ENCODE measurements around the gene PARP4.
A peak's percentile ranks its signal among the peaks of the same experiment; 100 is the strongest.
"Not testable (repeated sequence)": the region's sequence is repeated elsewhere in the genome, so short reads cannot be mapped to it uniquely, and the experiment has no call there.

Gene PARP4

GRCh38 chr13:24505756-24506155 lies 6.8 kb downstream of the PARP4 start:
- Histone ChIP-seq H3K4me1 (ENCODE audit: control insufficient read depth in 1 of 2, insufficient read depth in 2 of 2, low read length in 2 of 2) (peaks cover 12% of the 10 kb centered on the region in 2 donors), H3K27me3 (ENCODE audit: control insufficient read depth in 1 of 2, insufficient read depth in 2 of 2, low read length in 2 of 2) (no peaks in the 10 kb centered on the region), H3K36me3 (ENCODE audit: control insufficient read depth in 1 of 2, insufficient read depth in 2 of 2, low read length in 2 of 2) (peaks cover 4 to 27% of the 10 kb centered on the region in 2 donors), H3K4me3 (ENCODE audit: low read depth in 1 of 2, low read length in 2 of 2) (no peak overlapping the region), H3K9ac (ENCODE audit: low read depth in 1 of 2, low read length in 2 of 2) (no peak overlapping the region), H3K27ac (ENCODE audit: low read depth, low read length) (no peak overlapping the region), H3K9me3 (ENCODE audit: control insufficient read depth in 1 of 2, low read length in 2 of 2) (no peaks in the 10 kb centered on the region)

DNA sequence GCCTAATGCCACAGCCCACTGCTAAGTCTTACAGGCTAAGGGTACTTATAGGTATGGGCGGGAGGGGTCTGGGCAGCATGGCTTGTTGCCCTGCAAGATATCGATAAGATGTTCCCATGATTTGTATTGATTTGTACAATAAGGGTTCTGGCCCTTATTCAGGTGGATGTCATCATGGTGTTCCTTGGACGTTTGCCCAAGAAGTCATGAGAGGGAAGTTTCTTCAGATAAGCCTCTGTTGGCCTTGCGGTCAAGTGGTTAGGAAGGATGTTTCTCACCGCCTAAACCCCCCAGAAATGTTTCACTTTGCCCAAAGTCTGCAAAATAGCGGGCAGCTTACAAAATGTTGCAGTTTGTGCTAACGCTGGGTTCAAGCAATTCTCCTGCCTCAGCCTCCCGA lies 7.3 kb downstream of the PARP4 start:
- peaks cover 10 to 13% of the 10 kb centered on the region in 2 donors for H3K4me1 ChIP-seq (ENCODE audit: control insufficient read depth in 1 of 2, insufficient read depth in 2 of 2, low read length in 2 of 2)
- H3K36me3 ChIP-seq (ENCODE audit: control insufficient read depth in 1 of 2, insufficient read depth in 2 of 2, low read length in 2 of 2) = peaks cover 4 to 30% of the 10 kb centered on the region in 2 donors
- H3K27ac ChIP-seq (ENCODE audit: low read depth, low read length) = no peak overlapping the region
- H3K27me3 ChIP-seq (ENCODE audit: control insufficient read depth in 1 of 2, insufficient read depth in 2 of 2, low read length in 2 of 2) = no peaks in the 10 kb centered on the region
- no peaks in the 10 kb centered on the region for H3K9me3 ChIP-seq (ENCODE audit: control insufficient read depth in 1 of 2, low read length in 2 of 2)
- H3K9ac ChIP-seq (ENCODE audit: low read depth in 1 of 2, low read length in 2 of 2) = no peak overlapping the region
- H3K4me3 ChIP-seq (ENCODE audit: low read depth in 1 of 2, low read length in 2 of 2) = no peak overlapping the region

DNA sequence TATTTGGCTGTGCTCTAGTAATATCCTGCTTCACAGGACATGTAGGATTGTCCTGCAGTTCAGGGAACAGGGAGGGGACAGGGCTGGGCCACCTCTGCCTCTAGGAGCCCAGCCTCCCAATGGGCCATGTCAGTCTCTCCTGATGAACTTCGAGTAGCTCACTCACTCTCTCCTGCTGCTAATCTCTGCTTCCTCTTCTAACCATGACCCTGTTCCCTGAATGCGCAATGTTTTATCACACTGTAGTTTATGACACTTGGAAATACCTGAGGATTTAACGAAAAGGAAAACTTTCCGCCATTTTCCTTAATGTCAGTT lies 9.2 kb downstream of the PARP4 start:
- H3K9me3 ChIP-seq (ENCODE audit: control insufficient read depth in 1 of 2, low read length in 2 of 2) = no peaks in the 10 kb centered on the region
- peaks cover 6 to 13% of the 10 kb centered on the region in 2 donors for H3K4me1 ChIP-seq (ENCODE audit: control insufficient read depth in 1 of 2, insufficient read depth in 2 of 2, low read length in 2 of 2)
- no peak overlapping the region for H3K27ac ChIP-seq (ENCODE audit: low read depth, low read length)
- H3K36me3 ChIP-seq (ENCODE audit: control insufficient read depth in 1 of 2, insufficient read depth in 2 of 2, low read length in 2 of 2) = peaks cover 5 to 36% of the 10 kb centered on the region in 2 donors
- H3K9ac ChIP-seq (ENCODE audit: low read depth in 1 of 2, low read length in 2 of 2) = no peak overlapping the region
- H3K4me3 ChIP-seq (ENCODE audit: low read depth in 1 of 2, low read length in 2 of 2) = peak overlapping the region in 1 of 2 donors; percentile 12
- H3K27me3 ChIP-seq (ENCODE audit: control insufficient read depth in 1 of 2, insufficient read depth in 2 of 2, low read length in 2 of 2) = no peaks in the 10 kb centered on the region

GRCh38 chr13:24502533-24503378 lies 9.8 kb downstream of the PARP4 start:
- H3K27ac ChIP-seq (ENCODE audit: low read depth, low read length) = peak overlapping the region; percentile 43
- H3K4me3 ChIP-seq (ENCODE audit: low read depth in 1 of 2, low read length in 2 of 2) = peak overlapping the region in 1 of 2 donors; percentile 12
- no peaks in the 10 kb centered on the region for H3K9me3 ChIP-seq (ENCODE audit: control insufficient read depth in 1 of 2, low read length in 2 of 2)
- H3K4me1 ChIP-seq (ENCODE audit: control insufficient read depth in 1 of 2, insufficient read depth in 2 of 2, low read length in 2 of 2) = peaks cover 6 to 13% of the 10 kb centered on the region in 2 donors
- no peaks in the 10 kb centered on the region for H3K27me3 ChIP-seq (ENCODE audit: control insufficient read depth in 1 of 2, insufficient read depth in 2 of 2, low read length in 2 of 2)
- peaks cover 6 to 41% of the 10 kb centered on the region in 2 donors for H3K36me3 ChIP-seq (ENCODE audit: control insufficient read depth in 1 of 2, insufficient read depth in 2 of 2, low read length in 2 of 2)
- no peak overlapping the region for H3K9ac ChIP-seq (ENCODE audit: low read depth in 1 of 2, low read length in 2 of 2)

- H3K4me3 ChIP-seq (ENCODE audit: low read depth in 1 of 2, low read length in 2 of 2) = no peak overlapping the region
Observed at GRCh38 chr13:24500977-24501376, 11.6 kb downstream of the PARP4 start.

DNA sequence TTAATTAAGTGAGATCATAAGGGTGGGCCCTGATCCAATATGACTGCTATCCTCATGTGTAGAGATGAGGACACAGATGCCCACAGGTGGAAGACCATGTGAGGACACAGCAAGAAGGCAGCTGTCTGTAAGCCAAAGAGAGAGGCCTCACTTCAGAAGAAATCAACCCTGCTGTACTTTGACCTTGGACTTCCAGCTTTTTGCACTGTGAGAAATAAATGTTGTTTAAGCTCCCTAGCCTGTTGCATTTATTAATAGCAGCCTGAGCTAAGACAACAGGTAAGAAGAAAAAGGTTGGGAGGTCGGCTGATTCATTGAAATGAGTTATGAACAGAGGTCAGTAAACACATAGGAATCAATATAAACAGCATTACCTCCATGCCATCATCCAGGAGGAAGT lies 14.8 kb downstream of the PARP4 start:
- H3K9me3 ChIP-seq (ENCODE audit: control insufficient read depth in 1 of 2, low read length in 2 of 2) = no peaks in the 10 kb centered on the region
- no peaks in the 10 kb centered on the region for H3K27me3 ChIP-seq (ENCODE audit: control insufficient read depth in 1 of 2, insufficient read depth in 2 of 2, low read length in 2 of 2)
- H3K27ac ChIP-seq (ENCODE audit: low read depth, low read length) = no peak overlapping the region
- no peak overlapping the region for H3K9ac ChIP-seq (ENCODE audit: low read depth in 1 of 2, low read length in 2 of 2)
- peaks cover 0 to 7% of the 10 kb centered on the region in 2 donors for H3K4me1 ChIP-seq (ENCODE audit: control insufficient read depth in 1 of 2, insufficient read depth in 2 of 2, low read length in 2 of 2)
- H3K36me3 ChIP-seq (ENCODE audit: control insufficient read depth in 1 of 2, insufficient read depth in 2 of 2, low read length in 2 of 2) = peaks cover 34 to 67% of the 10 kb centered on the region in 2 donors
- no peak overlapping the region for H3K4me3 ChIP-seq (ENCODE audit: low read depth in 1 of 2, low read length in 2 of 2)

More at GRCh38 chr13:24500977-24501376, 11.6 kb downstream of the PARP4 start:
- Histone ChIP-seq H3K27me3 (ENCODE audit: control insufficient read depth in 1 of 2, insufficient read depth in 2 of 2, low read length in 2 of 2) (no peaks in the 10 kb centered on the region), H3K9ac (ENCODE audit: low read depth in 1 of 2, low read length in 2 of 2) (no peak overlapping the region), H3K36me3 (ENCODE audit: control insufficient read depth in 1 of 2, insufficient read depth in 2 of 2, low read length in 2 of 2) (peaks cover 15 to 43% of the 10 kb centered on the region in 2 donors), H3K4me1 (ENCODE audit: control insufficient read depth in 1 of 2, insufficient read depth in 2 of 2, low read length in 2 of 2) (peaks cover 6 to 13% of the 10 kb centered on the region in 2 donors), H3K9me3 (ENCODE audit: control insufficient read depth in 1 of 2, low read length in 2 of 2) (no peaks in the 10 kb centered on the region), H3K27ac (ENCODE audit: low read depth, low read length) (no peak overlapping the region)

GRCh38 chr13:24496295-24496694 lies 16.3 kb downstream of the PARP4 start:
- H3K27ac ChIP-seq (ENCODE audit: low read depth, low read length); H3K9ac ChIP-seq (ENCODE audit: low read depth in 1 of 2, low read length in 2 of 2); H3K9me3 ChIP-seq (ENCODE audit: control insufficient read depth in 1 of 2, low read length in 2 of 2); H3K4me3 ChIP-seq (ENCODE audit: low read depth in 1 of 2, low read length in 2 of 2); H3K4me1 ChIP-seq (ENCODE audit: control insufficient read depth in 1 of 2, insufficient read depth in 2 of 2, low read length in 2 of 2); H3K27me3 ChIP-seq (ENCODE audit: control insufficient read depth in 1 of 2, insufficient read depth in 2 of 2, low read length in 2 of 2): not testable (repeated sequence)
- peaks cover 40 to 78% of the 10 kb centered on the region in 2 donors for H3K36me3 ChIP-seq (ENCODE audit: control insufficient read depth in 1 of 2, insufficient read depth in 2 of 2, low read length in 2 of 2)

DNA sequence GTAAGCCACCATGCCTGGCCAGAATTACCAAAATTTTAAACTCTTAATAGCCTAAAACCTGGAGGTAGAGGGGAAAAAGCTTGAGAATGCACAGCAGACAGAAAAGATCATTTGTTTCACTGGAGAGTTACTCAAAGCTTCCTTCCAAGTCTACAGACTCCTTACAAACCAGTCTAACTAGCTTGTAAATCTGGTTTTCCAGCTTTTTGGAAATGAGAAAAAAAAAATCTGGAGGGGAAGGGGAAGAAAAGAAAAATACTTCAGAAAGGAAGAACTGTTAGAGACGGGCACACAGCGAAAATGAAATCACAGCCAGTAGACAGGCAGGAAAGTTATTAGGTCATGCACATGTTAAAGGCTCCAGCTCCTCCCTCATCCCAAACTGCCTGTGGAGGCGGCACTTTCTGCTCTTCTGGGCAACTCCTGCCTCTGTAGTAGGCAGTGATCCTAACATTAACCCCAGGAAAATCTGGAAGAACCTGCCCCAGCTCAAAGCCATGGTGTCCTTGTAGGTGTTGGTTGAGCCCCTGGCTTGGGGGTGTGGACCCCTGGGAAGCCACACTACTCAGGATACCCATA lies 17.3 kb downstream of the PARP4 start:
- H3K36me3 ChIP-seq (ENCODE audit: control insufficient read depth in 1 of 2, insufficient read depth in 2 of 2, low read length in 2 of 2) = peaks cover 43 to 82% of the 10 kb centered on the region in 2 donors
- H3K9me3 ChIP-seq (ENCODE audit: control insufficient read depth in 1 of 2, low read length in 2 of 2) = no peaks in the 10 kb centered on the region
- no peaks in the 10 kb centered on the region for H3K4me1 ChIP-seq (ENCODE audit: control insufficient read depth in 1 of 2, insufficient read depth in 2 of 2, low read length in 2 of 2)
- no peaks in the 10 kb centered on the region for H3K27me3 ChIP-seq (ENCODE audit: control insufficient read depth in 1 of 2, insufficient read depth in 2 of 2, low read length in 2 of 2)
- H3K4me3 ChIP-seq (ENCODE audit: low read depth in 1 of 2, low read length in 2 of 2) = no peak overlapping the region
- H3K9ac ChIP-seq (ENCODE audit: low read depth in 1 of 2, low read length in 2 of 2) = no peak overlapping the region
- no peak overlapping the region for H3K27ac ChIP-seq (ENCODE audit: low read depth, low read length)

GRCh38 chr13:24493356-24493755 lies 19.2 kb downstream of the PARP4 start:
- H3K4me3 ChIP-seq (ENCODE audit: low read depth in 1 of 2, low read length in 2 of 2) = no peak overlapping the region
- no peak overlapping the region for H3K9ac ChIP-seq (ENCODE audit: low read depth in 1 of 2, low read length in 2 of 2)
- peaks cover 45 to 88% of the 10 kb centered on the region in 2 donors for H3K36me3 ChIP-seq (ENCODE audit: control insufficient read depth in 1 of 2, insufficient read depth in 2 of 2, low read length in 2 of 2)
- H3K27me3 ChIP-seq (ENCODE audit: control insufficient read depth in 1 of 2, insufficient read depth in 2 of 2, low read length in 2 of 2) = no peaks in the 10 kb centered on the region
- H3K4me1 ChIP-seq (ENCODE audit: control insufficient read depth in 1 of 2, insufficient read depth in 2 of 2, low read length in 2 of 2) = no peaks in the 10 kb centered on the region
- H3K9me3 ChIP-seq (ENCODE audit: control insufficient read depth in 1 of 2, low read length in 2 of 2) = no peaks in the 10 kb centered on the region
- no peak overlapping the region for H3K27ac ChIP-seq (ENCODE audit: low read depth, low read length)

DNA sequence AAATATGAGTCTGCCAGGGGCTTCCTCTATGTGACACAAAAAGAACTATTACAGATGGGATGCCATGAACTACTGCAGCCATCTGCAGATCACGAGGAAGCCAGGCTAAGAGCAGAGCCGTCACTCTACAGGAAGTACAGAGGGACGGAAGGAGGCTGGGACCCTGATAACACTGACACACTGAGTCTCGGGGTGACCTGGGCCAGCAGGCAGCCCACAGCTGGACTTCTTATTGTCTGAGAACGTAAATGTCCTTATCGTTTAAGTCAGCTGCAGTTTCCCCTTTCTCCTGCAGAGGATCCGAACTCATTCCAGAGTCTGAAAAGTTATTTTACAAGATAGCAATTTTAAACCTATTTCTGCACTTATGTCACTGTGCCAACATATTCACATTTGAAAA lies 20.7 kb downstream of the PARP4 start:
- Histone ChIP-seq H3K27ac (ENCODE audit: low read depth, low read length) (no peak overlapping the region), H3K4me1 (ENCODE audit: control insufficient read depth in 1 of 2, insufficient read depth in 2 of 2, low read length in 2 of 2) (no peaks in the 10 kb centered on the region), H3K9ac (ENCODE audit: low read depth in 1 of 2, low read length in 2 of 2) (no peak overlapping the region), H3K9me3 (ENCODE audit: control insufficient read depth in 1 of 2, low read length in 2 of 2) (no peaks in the 10 kb centered on the region), H3K4me3 (ENCODE audit: low read depth in 1 of 2, low read length in 2 of 2) (no peak overlapping the region), H3K36me3 (ENCODE audit: control insufficient read depth in 1 of 2, insufficient read depth in 2 of 2, low read length in 2 of 2) (peaks cover 35 to 80% of the 10 kb centered on the region in 2 donors), H3K27me3 (ENCODE audit: control insufficient read depth in 1 of 2, insufficient read depth in 2 of 2, low read length in 2 of 2) (no peaks in the 10 kb centered on the region)
